Adrenal gland (tissue), 12 donors: ENCODE data around the gene KLHL29. TPM values are rescaled to one million over a fixed set of nuclear protein-coding genes. Genes with fewer than 3 reads are reported as not detected.

ENCODE experiments used
- DNase-seq, 7 donors: peaks; one replicate each; pipeline ENCODE4 v3.0.0-alpha.2; 2019 to 2020
- H3K27ac ChIP-seq, 5 donors: fragments of 200-600 bp; sonication (generic) in 4 of 5; 1 replicate in 3 of 5; 2 replicates in 2 of 5; pipeline versions ENCODE4 v1.5.1 to v1.8.0; 2016 to 2020; ENCODE audit warnings: mild to moderate bottlenecking in 1 of 5
- H3K27me3 ChIP-seq: fragments of 200-600 bp; 2 replicates; pipeline ENCODE4 v1.8.0; 2021
- H3K36me3 ChIP-seq, 2 donors: fragments of 200-600 bp; replicated peaks in 1 of 2; 1 replicate in 1 of 2; 2 replicates in 1 of 2; pipeline versions ENCODE4 v1.5.1 to v1.8.0; 2018 to 2022
- H3K4me1 ChIP-seq, 2 donors: fragments of 200-600 bp; replicated peaks in 1 of 2; 1 replicate in 1 of 2; 2 replicates in 1 of 2; pipeline versions ENCODE4 v1.5.1 to v1.8.0; 2018 to 2021
- H3K4me3 ChIP-seq, 4 donors: fragments of 200-600 bp; sonication (generic) in 3 of 4; one replicate each; pipeline ENCODE4 v1.5.1; 2016 to 2018
- H3K9me3 ChIP-seq, 3 donors: fragments of 200-600 bp; sonication (generic) in 1 of 3; replicated peaks in 1 of 3; 1 replicate in 2 of 3; 2 replicates in 1 of 3; pipeline versions ENCODE4 v1.5.1 to v1.8.0; 2016 to 2021
- POLR2A ChIP-seq, 2 donors: fragments of 450-650 bp; IDR thresholded peaks; one replicate each; pipeline ENCODE4 v1.6.1; 2017; ENCODE audit warnings: antibody characterized with exemption in 2 of 2, mild to moderate bottlenecking in 2 of 2, moderate library complexity in 1 of 2
- WGBS, 4 donors: extraction: QIAGEN DNeasy Blood & Tissue Kit in 2 of 4; methylation state at CpG; one replicate each; pipeline versions ENCODE4 v1.1.5 to v1.1.7; 2013 to 2017; 5-methylcytosine and 5-hydroxymethylcytosine counted together
- intact Hi-C, 2 donors: fragments of 100-400 bp; cut with DNase I; formaldehyde crosslinking; loops; one replicate each; pipeline versions ENCODE4 v1.14.1 to v1.15.0; 2022 to 2023
- polyA plus RNA-seq, 3 donors: library from polyadenylated mRNA; stranded (reverse); fragments of 200-250 nt in 2 of 3; fragments of 350-450 nt in 1 of 3; fragmentation: Illumina TruSeq in 1 of 3; extraction: RNeasy Lipid Tissue Mini Kit (QIAGEN cat#74804) in 1 of 3; gene quantifications; one replicate each; pipeline ENCODE4 v1.2.3, GENCODE V29; 2013 to 2014
- total RNA-seq, 9 donors: library from RNA; depleted of rRNA in 4 of 9; stranded (reverse); fragments of >200 nt in 4 of 9; fragments of 120-200 nt in 1 of 9; fragmentation: NEBNext Ultra II Directional in 1 of 9; extraction: Animal tissue kit (Norgen Biotek cat#: 25700) in 1 of 9; gene quantifications; one replicate each; pipeline versions ENCODE4 v1.1.0 to v1.2.4, GENCODE V29; 2013 to 2023
- TF ChIP-seq, protein P1 (sequence below), 6 experiments: fragments of 450-650 bp in 4 of 6; fragments of 200-600 bp in 2 of 6; sonication (generic) in 1 of 6; IDR thresholded peaks; 1 replicate in 5 of 6; 2 replicates in 1 of 6; pipeline versions ENCODE4 v1.5.1 to v1.8.0; 2016 to 2021; ENCODE audit warnings: antibody characterized with exemption in 6 of 6, mild to moderate bottlenecking in 2 of 6, moderate library complexity in 1 of 6
- donor health status: healthy with polysubstance abuse.
- donor health status: Bipolar disorder and iron deficiency.
- donor health status: DM: yes; HTN: yes; CAD: no.
- donor health status: DM: no; HTN: no; CAD: no.
- donor health status: DM: no; HTN: no; CAD: no.
- donor health status: DM: yes; HTN: yes; CAD: no.

KLHL29 gene
- total and polyA plus RNA-seq, 12 donors = 1.9 to 24.5 (median 15.7) TPM

DNA sequence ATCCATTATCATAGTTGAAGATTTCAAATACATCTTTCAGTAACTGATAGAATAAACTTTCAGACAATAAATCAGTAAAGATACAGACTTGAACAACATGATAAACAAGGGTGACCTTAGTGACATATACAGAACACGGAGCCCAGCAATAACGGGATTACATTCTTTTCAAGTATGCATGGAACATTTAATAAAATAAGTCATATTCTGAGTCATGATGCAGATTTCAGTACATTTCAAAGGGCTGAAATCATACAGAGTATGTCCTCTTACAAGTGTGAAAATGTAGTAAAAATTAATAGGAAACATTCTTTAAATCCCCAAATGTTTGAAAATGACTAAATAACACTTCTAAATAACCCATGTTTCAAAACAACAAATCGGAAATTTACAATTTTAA lies 17.2 kb upstream of the KLHL29 start:
- H3K36me3 ChIP-seq = no peaks in the 10 kb centered on the region
- intact Hi-C loops = no loop called here
- TF ChIP-seq, protein P1, sequence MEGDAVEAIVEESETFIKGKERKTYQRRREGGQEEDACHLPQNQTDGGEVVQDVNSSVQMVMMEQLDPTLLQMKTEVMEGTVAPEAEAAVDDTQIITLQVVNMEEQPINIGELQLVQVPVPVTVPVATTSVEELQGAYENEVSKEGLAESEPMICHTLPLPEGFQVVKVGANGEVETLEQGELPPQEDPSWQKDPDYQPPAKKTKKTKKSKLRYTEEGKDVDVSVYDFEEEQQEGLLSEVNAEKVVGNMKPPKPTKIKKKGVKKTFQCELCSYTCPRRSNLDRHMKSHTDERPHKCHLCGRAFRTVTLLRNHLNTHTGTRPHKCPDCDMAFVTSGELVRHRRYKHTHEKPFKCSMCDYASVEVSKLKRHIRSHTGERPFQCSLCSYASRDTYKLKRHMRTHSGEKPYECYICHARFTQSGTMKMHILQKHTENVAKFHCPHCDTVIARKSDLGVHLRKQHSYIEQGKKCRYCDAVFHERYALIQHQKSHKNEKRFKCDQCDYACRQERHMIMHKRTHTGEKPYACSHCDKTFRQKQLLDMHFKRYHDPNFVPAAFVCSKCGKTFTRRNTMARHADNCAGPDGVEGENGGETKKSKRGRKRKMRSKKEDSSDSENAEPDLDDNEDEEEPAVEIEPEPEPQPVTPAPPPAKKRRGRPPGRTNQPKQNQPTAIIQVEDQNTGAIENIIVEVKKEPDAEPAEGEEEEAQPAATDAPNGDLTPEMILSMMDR (IDR thresholded peaks at IDR 0.05) = no peak
- no peak for TF ChIP-seq POLR2A (IDR thresholded peaks at IDR 0.05)
- 60 to 69% (median 66%) methylated on average over 3 of the region's 3 CpGs for WGBS, 4 donors
- H3K9me3 ChIP-seq = no peaks in the 10 kb centered on the region
- peaks cover 0 to 4% of the 10 kb centered on the region in 2 donors for H3K4me1 ChIP-seq
- H3K27me3 ChIP-seq = no peaks in the 10 kb centered on the region
- H3K27ac ChIP-seq = no peak overlapping the region
- no peak overlapping the region for H3K4me3 ChIP-seq
- no peak for DNase-seq

DNA sequence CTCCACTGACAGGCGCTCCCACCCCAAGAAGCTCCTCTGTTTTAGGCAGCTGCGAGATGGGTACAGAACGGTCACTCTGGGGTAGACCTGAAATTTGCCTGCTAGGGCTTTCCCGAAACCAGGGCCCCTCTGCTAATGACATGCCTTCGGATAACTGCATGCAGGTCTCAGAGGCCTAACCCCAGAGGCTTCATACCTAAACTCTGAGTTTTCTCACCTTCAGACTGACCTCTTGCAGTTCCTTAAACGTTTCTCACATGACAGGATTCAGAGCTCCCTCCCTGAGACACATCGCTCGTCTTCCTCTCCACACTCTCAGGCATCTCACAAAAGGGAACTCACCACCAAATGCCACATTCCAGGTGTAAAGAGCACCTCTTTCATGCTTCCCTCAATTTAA lies 11.3 kb upstream of the KLHL29 start:
- 85 to 90% (median 87%) methylated on average over 7 to 8 of the region's 8 CpGs for WGBS, 4 donors
- H3K36me3 ChIP-seq = no peaks in the 10 kb centered on the region
- intact Hi-C loops = no loop called here
- no peaks in the 10 kb centered on the region for H3K27me3 ChIP-seq
- no peak overlapping the region for H3K27ac ChIP-seq
- H3K9me3 ChIP-seq = no peaks in the 10 kb centered on the region
- H3K4me1 ChIP-seq = no peaks in the 10 kb centered on the region
- TF ChIP-seq, protein P1 (IDR thresholded peaks at IDR 0.05) = no peak
- TF ChIP-seq POLR2A (IDR thresholded peaks at IDR 0.05) = no peak
- no peak overlapping the region for H3K4me3 ChIP-seq
- DNase-seq = no peak

DNA sequence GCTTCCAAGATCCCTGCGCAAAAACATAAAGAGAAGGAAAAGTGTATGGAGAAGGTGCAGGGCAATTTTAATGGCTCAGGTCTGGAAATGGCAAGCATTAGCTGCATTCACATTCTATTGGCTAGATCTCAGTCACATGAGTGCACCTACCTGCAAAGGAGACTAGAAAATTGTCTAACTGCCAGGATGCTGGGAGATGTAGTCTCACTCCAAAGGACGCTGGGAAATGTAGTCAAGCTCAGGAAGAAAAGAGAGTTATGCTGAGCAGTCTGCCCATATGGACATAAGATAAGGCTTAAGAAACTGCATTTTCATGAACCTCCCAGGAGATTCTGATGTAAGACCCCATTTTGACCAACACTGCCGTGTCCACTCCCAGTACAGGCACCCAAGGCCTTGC lies 9.5 kb upstream of the KLHL29 start:
- intact Hi-C loops = no loop called here
- no peak overlapping the region for H3K4me3 ChIP-seq
- WGBS, 4 donors = 84 to 99% (median 86%) methylated on average over 3 of the region's 3 CpGs

DNA sequence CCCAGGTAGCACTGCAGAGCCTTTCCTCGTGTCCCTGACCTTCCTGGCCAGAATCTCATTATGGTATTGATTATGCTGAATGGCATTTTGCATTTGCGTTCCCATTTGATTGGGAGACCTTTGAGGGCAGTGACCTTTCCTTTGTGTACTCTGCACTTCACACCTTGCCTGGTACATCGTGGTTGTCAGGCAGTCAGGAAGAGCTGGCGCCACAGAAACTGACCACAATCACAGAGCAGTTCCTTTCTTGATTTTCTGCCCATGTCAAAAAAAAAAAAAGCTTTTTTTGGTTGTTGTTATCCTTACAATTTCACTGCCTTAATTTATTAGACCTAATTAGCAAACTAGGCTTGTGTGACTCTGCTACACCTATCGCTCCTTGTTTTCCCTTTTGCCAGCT lies 8.9 kb upstream of the KLHL29 start:
- TF ChIP-seq POLR2A (IDR thresholded peaks at IDR 0.05) = no peak
- TF ChIP-seq, protein P1 (IDR thresholded peaks at IDR 0.05) = no peak
- intact Hi-C loops = no loop called here

More for the DNA sequence above, 9.5 kb upstream of the KLHL29 start:
- Histone ChIP-seq H3K27me3 (no peaks in the 10 kb centered on the region), H3K27ac (no peak overlapping the region), H3K36me3 (no peaks in the 10 kb centered on the region), H3K4me1 (peaks cover 0 to 3% of the 10 kb centered on the region in 2 donors), H3K9me3 (no peaks in the 10 kb centered on the region)
- TF ChIP-seq, protein P1 (IDR thresholded peaks at IDR 0.05) = no peak
- TF ChIP-seq POLR2A (IDR thresholded peaks at IDR 0.05) = no peak
- no peak for DNase-seq

More for the DNA sequence above, 8.9 kb upstream of the KLHL29 start:
- no peaks in the 10 kb centered on the region for H3K27me3 ChIP-seq
- peaks cover 0 to 9% of the 10 kb centered on the region in 2 donors for H3K4me1 ChIP-seq
- 79 to 87% (median 83%) methylated on average over 5 of the region's 5 CpGs for WGBS, 4 donors
- no peak overlapping the region for H3K27ac ChIP-seq
- H3K36me3 ChIP-seq = no peaks in the 10 kb centered on the region
- H3K4me3 ChIP-seq = no peak overlapping the region
- no peak for DNase-seq
- H3K9me3 ChIP-seq = no peaks in the 10 kb centered on the region
